ENCODE measurements around the gene COX8A. TPM values are rescaled to one million over a fixed set of nuclear protein-coding genes. Genes with fewer than 3 reads are reported as not detected.
"Not testable (repeated sequence)": the region's sequence is repeated elsewhere in the genome, so short reads cannot be mapped to it uniquely, and the experiment has no call there.

Gene COX8A
- total and polyA plus RNA-seq, 2 experiments from 2014 or later = 712 to 1,014 TPM

- Histone ChIP-seq H3K36me3 (peaks cover 31% of the 10 kb centered on the region), H3K27ac (no peak overlapping the region), H3K4me1 (ENCODE audit: low read depth) (no peaks in the 10 kb centered on the region), H3K9me3 (ENCODE audit: low read depth) (no peaks in the 10 kb centered on the region), H3K4me3 (no peak overlapping the region), H3K27me3 (no peaks in the 10 kb centered on the region)
- TF ChIP-seq CTCF (IDR thresholded peaks at IDR 0.05; ENCODE audit: low read depth, low read length) = no peak
- no peak for DNase-seq (ENCODE audit: low read depth in 1 of 2, low spot score in 1 of 2)
Measured at GRCh38 chr11:63958008-63958407, 16.4 kb upstream of the COX8A start.

- peak in 1 of 2 donors; percentile 55 for DNase-seq (ENCODE audit: low read depth in 1 of 2, low spot score in 1 of 2)
- no peak overlapping the region for H3K27ac ChIP-seq
Measured at GRCh38 chr11:63961608-63962412, 12.6 kb upstream of the COX8A start.

GRCh38 chr11:63963895-63964294, 10.5 kb upstream of the COX8A start:
- not testable (repeated sequence) for H3K36me3 ChIP-seq; H3K9me3 ChIP-seq (ENCODE audit: low read depth); DNase-seq (ENCODE audit: low read depth in 1 of 2, low spot score in 1 of 2); H3K4me1 ChIP-seq (ENCODE audit: low read depth); H3K4me3 ChIP-seq; H3K27me3 ChIP-seq; H3K27ac ChIP-seq

More at GRCh38 chr11:63961608-63962412, 12.6 kb upstream of the COX8A start:
- Histone ChIP-seq H3K4me3 (no peak overlapping the region), H3K27me3 (no peaks in the 10 kb centered on the region), H3K4me1 (ENCODE audit: low read depth) (no peaks in the 10 kb centered on the region), H3K36me3 (no peaks in the 10 kb centered on the region), H3K9me3 (ENCODE audit: low read depth) (no peaks in the 10 kb centered on the region)
- no peak for TF ChIP-seq CTCF (IDR thresholded peaks at IDR 0.05; ENCODE audit: low read depth, low read length)

GRCh38 chr11:63966444-63966843, 8.0 kb upstream of the COX8A start:
- Histone ChIP-seq H3K4me1 (ENCODE audit: low read depth) (no peaks in the 10 kb centered on the region), H3K4me3 (no peak overlapping the region), H3K9me3 (ENCODE audit: low read depth) (no peaks in the 10 kb centered on the region), H3K27me3 (no peaks in the 10 kb centered on the region), H3K36me3 (no peaks in the 10 kb centered on the region), H3K27ac (no peak overlapping the region)
- no peak for TF ChIP-seq CTCF (IDR thresholded peaks at IDR 0.05; ENCODE audit: low read depth, low read length)
- no peak for DNase-seq (ENCODE audit: low read depth in 1 of 2, low spot score in 1 of 2)

GRCh38 chr11:63969461-63969860, 5.0 kb upstream of the COX8A start:
- Histone ChIP-seq H3K4me3 (no peak overlapping the region), H3K27me3 (no peaks in the 10 kb centered on the region), H3K9me3 (ENCODE audit: low read depth) (no peaks in the 10 kb centered on the region), H3K27ac (no peak overlapping the region), H3K36me3 (no peaks in the 10 kb centered on the region), H3K4me1 (ENCODE audit: low read depth) (no peaks in the 10 kb centered on the region)
- DNase-seq (ENCODE audit: low read depth in 1 of 2, low spot score in 1 of 2) = no peak
- no peak for TF ChIP-seq CTCF (IDR thresholded peaks at IDR 0.05; ENCODE audit: low read depth, low read length)

GRCh38 chr11:63970902-63971301, 3.5 kb upstream of the COX8A start:
- Histone ChIP-seq H3K27ac (no peak overlapping the region), H3K27me3 (no peaks in the 10 kb centered on the region), H3K4me1 (ENCODE audit: low read depth) (peaks cover 6% of the 10 kb centered on the region), H3K9me3 (ENCODE audit: low read depth) (no peaks in the 10 kb centered on the region), H3K4me3 (no peak overlapping the region), H3K36me3 (no peaks in the 10 kb centered on the region)
- TF ChIP-seq CTCF (IDR thresholded peaks at IDR 0.05; ENCODE audit: low read depth, low read length) = no peak
- no peak for DNase-seq (ENCODE audit: low read depth in 1 of 2, low spot score in 1 of 2)

GRCh38 chr11:63973912-63974258, 535 bp upstream of the COX8A start:
- DNase-seq (ENCODE audit: low read depth in 1 of 2, low spot score in 1 of 2); H3K4me3 ChIP-seq; H3K27ac ChIP-seq; H3K27me3 ChIP-seq; H3K36me3 ChIP-seq; H3K9me3 ChIP-seq (ENCODE audit: low read depth): not testable (repeated sequence)
- peaks cover 11% of the 10 kb centered on the region for H3K4me1 ChIP-seq (ENCODE audit: low read depth)

Measured in cardiac muscle cell (in vitro differentiated cells and primary cell).